ENCODE measurements around the gene ASH1L. TPM values are rescaled to one million over a fixed set of nuclear protein-coding genes. Genes with fewer than 3 reads are reported as not detected.
A peak's percentile ranks its signal among the peaks of the same experiment; 100 is the strongest.
"Not testable (repeated sequence)": the region's sequence is repeated elsewhere in the genome, so short reads cannot be mapped to it uniquely, and the experiment has no call there.

Gene ASH1L
- total and polyA plus RNA-seq, 8 donors = 42.3 to 55.4 (median 49.9) TPM

GRCh38 chr1:155509064-155509463 lies 53.5 kb downstream of the ASH1L start:
- Histone ChIP-seq H3K4me3 (no peak overlapping the region), H3K4me1 (peaks cover 0 to 21% of the 10 kb centered on the region in 2 donors), H3K9me3 (no peaks in the 10 kb centered on the region), H3K36me3 (peaks cover 0 to 11% of the 10 kb centered on the region in 2 donors), H3K27ac (no peak overlapping the region), H3K27me3 (no peaks in the 10 kb centered on the region)
- intact Hi-C loops (cut with DNase I) = no loop called here
- DNase-seq (no peak), ATAC-seq (no peak)
- TF ChIP-seq CTCF (IDR thresholded peaks at IDR 0.05) = no peak

GRCh38 chr1:155507945-155508344 lies 54.7 kb downstream of the ASH1L start:
- ATAC-seq (peak; percentile 49), DNase-seq (peak in 2 of 4 donors; percentile 35 to 56)
- Histone ChIP-seq H3K4me1 (peaks cover 0 to 17% of the 10 kb centered on the region in 2 donors), H3K9me3 (no peaks in the 10 kb centered on the region), H3K36me3 (peaks cover 0 to 11% of the 10 kb centered on the region in 2 donors), H3K27me3 (no peaks in the 10 kb centered on the region), H3K4me3 (no peak overlapping the region), H3K27ac (no peak overlapping the region)
- intact Hi-C loops (cut with DNase I) = no loop called here
- no peak for TF ChIP-seq CTCF (IDR thresholded peaks at IDR 0.05)

GRCh38 chr1:155505963-155506362 lies 56.6 kb downstream of the ASH1L start:
- not testable (repeated sequence) for ATAC-seq

GRCh38 chr1:155504207-155504606 lies 58.4 kb downstream of the ASH1L start:
- intact Hi-C loops (cut with DNase I) = no loop called here
- Histone ChIP-seq H3K4me1 (peaks cover 8 to 34% of the 10 kb centered on the region in 2 donors), H3K27ac (no peak overlapping the region), H3K9me3 (no peaks in the 10 kb centered on the region), H3K36me3 (no peaks in the 10 kb centered on the region), H3K27me3 (no peaks in the 10 kb centered on the region), H3K4me3 (no peak overlapping the region)
- DNase-seq (no peak), ATAC-seq (peak; percentile 77)
- no peak for TF ChIP-seq CTCF (IDR thresholded peaks at IDR 0.05)

More at GRCh38 chr1:155505963-155506362, 56.6 kb downstream of the ASH1L start:
- H3K36me3 ChIP-seq; H3K4me3 ChIP-seq; H3K27me3 ChIP-seq; intact Hi-C loops (cut with DNase I); DNase-seq; H3K27ac ChIP-seq; H3K9me3 ChIP-seq: not testable (repeated sequence)
- peaks cover 0 to 17% of the 10 kb centered on the region in 2 donors for H3K4me1 ChIP-seq

- Histone ChIP-seq H3K4me1 (peaks cover 8 to 19% of the 10 kb centered on the region in 2 donors), H3K9me3 (no peaks in the 10 kb centered on the region), H3K36me3 (no peaks in the 10 kb centered on the region), H3K4me3 (no peak overlapping the region), H3K27ac (peak overlapping the region in 1 of 2 donors; percentile 53), H3K27me3 (no peaks in the 10 kb centered on the region)
- intact Hi-C loops (cut with DNase I) = no loop called here
- TF ChIP-seq CTCF (IDR thresholded peaks at IDR 0.05) = no peak
- ATAC-seq (peak; percentile 23), DNase-seq (no peak)
These were observed 62.5 kb downstream of the ASH1L start for GRCh38 chr1:155499953-155500639.
